A673 (cell line): ENCODE results near the gene CCDC134. TPM values are rescaled to one million over a fixed set of nuclear protein-coding genes. Genes with fewer than 3 reads are reported as not detected.

Experiments used
- BruUV-seq: library from RNA; stranded (reverse); fragments of 400-500 nt; replicated peaks from 2 replicates; lab custom pipeline; 2021; lab: Mats Ljungman, UMichigan
- CTCF ChIA-PET: fragments of 300-600 bp; sonication (Branson Sonifier 250); formaldehyde crosslinking; loops from one replicate; lab custom pipeline; 2022; ENCODE audit warnings: antibody characterized with exemption; lab: Charles Lee
- POLR2A ChIA-PET: fragments of 300-600 bp; sonication (Branson Sonifier 250); formaldehyde crosslinking; loops from one replicate; lab custom pipeline; 2022; ENCODE audit warnings: antibody characterized with exemption; ENCODE audit not compliant: low non-redundant PET; lab: Charles Lee
- DNase-seq: peaks from one replicate; pipeline ENCODE4 v3.0.0-alpha.2; 2015; ENCODE audit warnings: low spot score
- H3K27ac ChIP-seq: fragments of 200-600 bp; sonication (generic); 2 replicates; pipeline ENCODE4 v1.5.1; 2016; ENCODE audit warnings: mixed run types, low read depth, mild to moderate bottlenecking, mixed read lengths, antibody characterized with exemption, low read length; ENCODE audit not compliant: poor library complexity, severe bottlenecking
- H3K27me3 ChIP-seq: fragments of 200-600 bp; sonication (generic); replicated peaks from 2 replicates; pipeline ENCODE4 v1.6.1; 2017; ENCODE audit warnings: mixed run types, low read depth, mild to moderate bottlenecking, mixed read lengths, antibody characterized with exemption, low read length; ENCODE audit not compliant: insufficient read depth, poor library complexity
- H3K36me3 ChIP-seq: fragments of 200-600 bp; sonication (generic); 2 replicates; pipeline ENCODE4 v1.6.1; 2016; ENCODE audit warnings: mixed run types, mild to moderate bottlenecking, mixed read lengths, antibody characterized with exemption, low read length; ENCODE audit not compliant: insufficient read depth, poor library complexity, severe bottlenecking
- H3K4me1 ChIP-seq: fragments of 200-600 bp; sonication (generic); 2 replicates; pipeline ENCODE4 v1.6.1; 2017; ENCODE audit warnings: mixed run types, mild to moderate bottlenecking, mixed read lengths, antibody characterized with exemption, low read length; ENCODE audit not compliant: insufficient read depth, poor library complexity, severe bottlenecking
- H3K4me3 ChIP-seq: fragments of 200-600 bp; sonication (generic); 2 replicates; pipeline ENCODE4 v1.5.1; 2016; ENCODE audit warnings: low read depth, mixed run types, mild to moderate bottlenecking, mixed read lengths, low read length; ENCODE audit not compliant: poor library complexity, severe bottlenecking
- H3K9me3 ChIP-seq: fragments of 200-600 bp; sonication (generic); 2 replicates; pipeline ENCODE4 v1.6.1; 2016; ENCODE audit warnings: mixed run types, low read depth, mild to moderate bottlenecking, mixed read lengths, antibody characterized with exemption, low read length; ENCODE audit not compliant: poor library complexity, severe bottlenecking
- CTCF ChIP-seq: fragments of 300-800, 200-600 bp; sonication (generic); conservative IDR thresholded peaks from 2 replicates; pipeline ENCODE4 v1.5.1; 2017; ENCODE audit warnings: low read depth, mild to moderate bottlenecking, antibody characterized with exemption, low read length, moderate library complexity, mixed read lengths
- EZH2 ChIP-seq: fragments of 200-600 bp; sonication (generic); IDR thresholded peaks from 2 replicates; pipeline ENCODE4 v1.6.1; 2017; ENCODE audit warnings: borderline replicate concordance, low read depth, mild to moderate bottlenecking, mixed read lengths, antibody characterized with exemption, low read length; ENCODE audit not compliant: poor library complexity, severe bottlenecking
- intact Hi-C: fragments of 100-400 bp; cut with micrococcal nuclease; formaldehyde crosslinking; loops from one replicate; pipeline ENCODE4 v1.10.0; 2022; ENCODE audit not compliant: unreplicated experiment
- total RNA-seq: library from RNA; stranded (reverse); gene quantifications from 2 replicates; pipeline ENCODE4 v1.2.3, GENCODE V29; 2021

CCDC134 gene
- total RNA-seq, 1 experiment from 2014 or later = 27.4 TPM

- CTCF ChIA-PET = no interaction called here
- H3K4me3 ChIP-seq = no peak overlapping the region
- TF ChIP-seq CTCF (no peak), EZH2 (no peak)
- intact Hi-C loops = no loop called here
- no TSS peak for BruUV-seq
- H3K27me3 ChIP-seq = no peaks in the 10 kb centered on the region
- no peaks in the 10 kb centered on the region for H3K9me3 ChIP-seq
- no peaks in the 10 kb centered on the region for H3K4me1 ChIP-seq
- no peak overlapping the region for H3K27ac ChIP-seq
- no peaks in the 10 kb centered on the region for H3K36me3 ChIP-seq
- POLR2A ChIA-PET = no interaction called here
- no peak for DNase-seq
These were observed 28.3 kb upstream of the CCDC134 start for GRCh38 chr22:41772198-41772597.

GRCh38 chr22:41772645-41773044 lies 27.8 kb upstream of the CCDC134 start:
- TF ChIP-seq EZH2 (no peak), CTCF (no peak)
- Histone ChIP-seq H3K27me3 (no peaks in the 10 kb centered on the region), H3K4me1 (no peaks in the 10 kb centered on the region), H3K4me3 (no peak overlapping the region), H3K9me3 (no peaks in the 10 kb centered on the region), H3K36me3 (no peaks in the 10 kb centered on the region), H3K27ac (no peak overlapping the region)
- ChIA-PET CTCF (no interaction called here), POLR2A (no interaction called here)
- intact Hi-C loops = no loop called here
- no TSS peak for BruUV-seq
- no peak for DNase-seq

GRCh38 chr22:41775338-41775737 lies 25.1 kb upstream of the CCDC134 start:
- no TSS peak for BruUV-seq
- no peaks in the 10 kb centered on the region for H3K9me3 ChIP-seq
- TF ChIP-seq CTCF (no peak), EZH2 (no peak)
- intact Hi-C loops = no loop called here
- CTCF ChIA-PET = no interaction called here
- no peaks in the 10 kb centered on the region for H3K36me3 ChIP-seq
- H3K27ac ChIP-seq = no peak overlapping the region
- H3K4me3 ChIP-seq = no peak overlapping the region
- DNase-seq = no peak
- H3K27me3 ChIP-seq = no peaks in the 10 kb centered on the region
- no peaks in the 10 kb centered on the region for H3K4me1 ChIP-seq
- POLR2A ChIA-PET = no interaction called here
